GM23338 (cell line): ENCODE results near the gene TPMT. TPM values are rescaled to one million over a fixed set of nuclear protein-coding genes. Genes with fewer than 3 reads are reported as not detected.

Experiments used
- polyA plus RNA-seq: library from polyadenylated mRNA; unstranded; fragments of >200 nt; fragmentation: Nextera tagmentation; extraction: Ambion mirVana; gene quantifications from 2 replicates; pipeline ENCODE4 v1.2.1, GENCODE V29; 2016
- total RNA-seq: library from RNA; depleted of rRNA; stranded (reverse); fragments of >200 nt; shearing (Covaris generic); gene quantifications from 2 replicates; pipeline ENCODE4 v1.2.3, GENCODE V29; 2014; rRNA removed

Gene TPMT
- total and polyA plus RNA-seq, 2 experiments from 2014 or later = 19.5 to 21.6 TPM

Other genes with a start within 250 kb of the TPMT start
- 28.2 and 32.8 TPM in 2 replicates for gene KIF13A, start 167.4 kb downstream of the TPMT start, total RNA-seq
- gene KIF13A, start 167.4 kb downstream of the TPMT start, polyA plus RNA-seq = 8.4 and 11.4 TPM in 2 replicates
- gene NHLRC1, start 32.4 kb downstream of the TPMT start, total RNA-seq = 1.0 and 1.1 TPM in 2 replicates
- gene NHLRC1, start 32.4 kb downstream of the TPMT start, polyA plus RNA-seq = 1.1 and 1.2 TPM in 2 replicates
- gene KDM1B, start 345 bp upstream of the TPMT start, total RNA-seq = 6.9 and 9.0 TPM in 2 replicates
- 2.2 and 3.8 TPM in 2 replicates for gene KDM1B, start 345 bp upstream of the TPMT start, polyA plus RNA-seq
- gene DEK, start 109.5 kb upstream of the TPMT start, total RNA-seq = 213 and 218 TPM in 2 replicates
- gene DEK, start 109.5 kb upstream of the TPMT start, polyA plus RNA-seq = 516 and 582 TPM in 2 replicates
- gene RNF144B, start 232.3 kb upstream of the TPMT start, total RNA-seq = 8.0 and 9.0 TPM in 2 replicates
- 3.2 and 4.2 TPM in 2 replicates for gene RNF144B, start 232.3 kb upstream of the TPMT start, polyA plus RNA-seq